ENCODE results near the gene HYAL3. TPM values are rescaled to one million over a fixed set of nuclear protein-coding genes. Genes with fewer than 3 reads are reported as not detected.

HYAL3 gene
- total RNA-seq, 1 donor from 2014 or later, result 2.5 TPM

- no peak for DNase-seq
- peaks cover 6% of the 10 kb centered on the region for H3K4me1 Mint-ChIP-seq
- TF ChIP-seq, protein P1, sequence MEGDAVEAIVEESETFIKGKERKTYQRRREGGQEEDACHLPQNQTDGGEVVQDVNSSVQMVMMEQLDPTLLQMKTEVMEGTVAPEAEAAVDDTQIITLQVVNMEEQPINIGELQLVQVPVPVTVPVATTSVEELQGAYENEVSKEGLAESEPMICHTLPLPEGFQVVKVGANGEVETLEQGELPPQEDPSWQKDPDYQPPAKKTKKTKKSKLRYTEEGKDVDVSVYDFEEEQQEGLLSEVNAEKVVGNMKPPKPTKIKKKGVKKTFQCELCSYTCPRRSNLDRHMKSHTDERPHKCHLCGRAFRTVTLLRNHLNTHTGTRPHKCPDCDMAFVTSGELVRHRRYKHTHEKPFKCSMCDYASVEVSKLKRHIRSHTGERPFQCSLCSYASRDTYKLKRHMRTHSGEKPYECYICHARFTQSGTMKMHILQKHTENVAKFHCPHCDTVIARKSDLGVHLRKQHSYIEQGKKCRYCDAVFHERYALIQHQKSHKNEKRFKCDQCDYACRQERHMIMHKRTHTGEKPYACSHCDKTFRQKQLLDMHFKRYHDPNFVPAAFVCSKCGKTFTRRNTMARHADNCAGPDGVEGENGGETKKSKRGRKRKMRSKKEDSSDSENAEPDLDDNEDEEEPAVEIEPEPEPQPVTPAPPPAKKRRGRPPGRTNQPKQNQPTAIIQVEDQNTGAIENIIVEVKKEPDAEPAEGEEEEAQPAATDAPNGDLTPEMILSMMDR (IDR thresholded peaks at IDR 0.05), result no peak
- ChIA-PET POLR2A (no interaction called here), CTCF (interaction anchor here (1.6 kb wide), 1 partner anchor 11 kb away, joined by 3 read pairs; no protein-coding TSS in a partner anchor)
- peaks cover 21% of the 10 kb centered on the region for H3K27me3 Mint-ChIP-seq
- intact Hi-C loops (cut with micrococcal nuclease), result no loop called here
- H3K27ac Mint-ChIP-seq, result no peak overlapping the region
- H3K9me3 Mint-ChIP-seq, result no peaks in the 10 kb centered on the region
- H3K36me3 Mint-ChIP-seq (ENCODE audit: low read depth), result no peaks in the 10 kb centered on the region
- no peak for ATAC-seq (ENCODE audit: low read depth)
- H3K4me3 Mint-ChIP-seq, result no peak overlapping the region
Observed at GRCh38 chr3:50268276-50268675, 30.9 kb downstream of the HYAL3 start.

DNA sequence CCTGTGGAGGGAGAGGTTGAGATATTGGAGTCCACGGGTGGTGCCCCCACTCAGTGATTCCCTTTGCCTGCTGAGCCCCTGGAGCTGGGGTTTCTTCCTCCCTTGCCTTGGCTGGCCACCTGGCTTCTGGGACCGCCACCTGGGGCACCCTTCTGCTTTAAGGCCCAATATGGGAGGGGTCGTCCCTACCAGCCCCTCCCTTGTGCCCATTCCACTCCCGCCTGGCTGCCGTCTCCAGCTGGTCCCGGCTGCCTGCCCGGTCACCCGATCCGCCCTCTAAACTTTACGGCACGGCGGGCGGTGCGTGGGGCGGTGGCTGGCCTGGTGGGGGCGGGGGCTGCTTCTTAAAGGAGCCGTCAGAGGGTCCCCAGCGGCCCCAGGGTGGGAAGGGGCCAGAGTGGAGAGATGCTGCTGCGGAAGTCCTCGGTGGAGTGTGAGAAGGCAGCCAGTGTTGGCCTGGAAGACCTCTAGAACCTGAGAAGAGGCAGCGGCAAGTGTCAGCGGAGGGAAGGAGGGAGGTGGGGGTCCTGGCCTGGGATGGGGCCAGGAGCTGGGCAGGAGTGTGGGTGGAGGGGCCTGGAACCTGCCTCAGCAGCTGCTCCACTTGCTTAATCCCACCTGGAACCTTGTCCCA is 31.8 kb downstream of the HYAL3 start:
- no peaks in the 10 kb centered on the region for H3K36me3 Mint-ChIP-seq (ENCODE audit: low read depth)

GRCh38 chr3:50266836-50267235 is 32.4 kb downstream of the HYAL3 start:
- TF ChIP-seq, protein P1 (IDR thresholded peaks at IDR 0.05), result no peak
- ATAC-seq (ENCODE audit: low read depth) (no peak), DNase-seq (no peak)
- H3K9me3 Mint-ChIP-seq, result no peaks in the 10 kb centered on the region
- H3K4me1 Mint-ChIP-seq, result no peaks in the 10 kb centered on the region
- H3K27ac Mint-ChIP-seq, result no peak overlapping the region
- H3K27me3 Mint-ChIP-seq, result peaks cover 16% of the 10 kb centered on the region
- intact Hi-C loops (cut with micrococcal nuclease), result no loop called here
- no peak overlapping the region for H3K4me3 Mint-ChIP-seq
- CTCF ChIA-PET, result interaction anchor here (1.1 to 1.6 kb wide), 2 partner anchors 13 to 20 kb away, joined by 3 read pairs; no protein-coding TSS in a partner anchor
- POLR2A ChIA-PET, result interaction anchor here (0.6 kb wide), 1 partner anchor 29 kb away, joined by 3 read pairs; no protein-coding TSS in a partner anchor
- no peaks in the 10 kb centered on the region for H3K36me3 Mint-ChIP-seq (ENCODE audit: low read depth)

More for the DNA sequence above, 31.8 kb downstream of the HYAL3 start:
- DNase-seq (no peak), ATAC-seq (ENCODE audit: low read depth) (no peak)
- TF ChIP-seq, protein P1 (IDR thresholded peaks at IDR 0.05), result no peak
- intact Hi-C loops (cut with micrococcal nuclease), result no loop called here
- Mint-ChIP-seq H3K27me3 (peaks cover 16% of the 10 kb centered on the region), H3K4me1 (no peaks in the 10 kb centered on the region), H3K27ac (no peak overlapping the region), H3K4me3 (no peak overlapping the region), H3K9me3 (no peaks in the 10 kb centered on the region)
- ChIA-PET CTCF (interaction anchor here (1.1 to 1.6 kb wide), 2 partner anchors 12 to 20 kb away, joined by 3 read pairs; no protein-coding TSS in a partner anchor), POLR2A (interaction anchor here (0.6 kb wide), 1 partner anchor 30 kb away, joined by 3 read pairs; no protein-coding TSS in a partner anchor)

- POLR2A ChIA-PET, result no interaction called here
Observed at GRCh38 chr3:50266017-50266416, 33.2 kb downstream of the HYAL3 start.

GRCh38 chr3:50265571-50265970 is 33.6 kb downstream of the HYAL3 start:
- POLR2A ChIA-PET, result no interaction called here
- DNase-seq (no peak), ATAC-seq (ENCODE audit: low read depth) (no peak)
- no peaks in the 10 kb centered on the region for H3K36me3 Mint-ChIP-seq (ENCODE audit: low read depth)
- H3K27me3 Mint-ChIP-seq, result peaks cover 16% of the 10 kb centered on the region
- intact Hi-C loops (cut with micrococcal nuclease), result no loop called here
- H3K4me3 Mint-ChIP-seq, result no peak overlapping the region
- H3K4me1 Mint-ChIP-seq, result no peaks in the 10 kb centered on the region
- CTCF ChIA-PET, result no interaction called here
- TF ChIP-seq, protein P1 (IDR thresholded peaks at IDR 0.05), result no peak
- H3K27ac Mint-ChIP-seq, result no peak overlapping the region
- no peaks in the 10 kb centered on the region for H3K9me3 Mint-ChIP-seq

More at GRCh38 chr3:50266017-50266416, 33.2 kb downstream of the HYAL3 start:
- Mint-ChIP-seq H3K4me3 (no peak overlapping the region), H3K4me1 (no peaks in the 10 kb centered on the region), H3K27me3 (peaks cover 16% of the 10 kb centered on the region), H3K27ac (no peak overlapping the region), H3K9me3 (no peaks in the 10 kb centered on the region), H3K36me3 (ENCODE audit: low read depth) (no peaks in the 10 kb centered on the region)
- TF ChIP-seq, protein P1 (IDR thresholded peaks at IDR 0.05), result no peak
- CTCF ChIA-PET, result no interaction called here
- ATAC-seq (ENCODE audit: low read depth) (no peak), DNase-seq (no peak)
- intact Hi-C loops (cut with micrococcal nuclease), result no loop called here

Data from activated B cell treated with CpG ODN at 0.5 μM for 24 hours (primary cell).